Stimulated activated CD4-positive, alpha-beta T cell treated with anti-CD3 and anti-CD28 coated beads, Interleukin-15, amount 100 ng/mL, for 1 hour (primary cell): Measurements from ENCODE around the gene CDH23.

Source experiments
- DNase-seq, 2 donors: peaks; one replicate each; pipeline ENCODE4 v3.0.0-alpha.2; 2020; ENCODE audit warnings: low read depth in 1 of 2, low spot score in 1 of 2

The CDH23 gene

DNA sequence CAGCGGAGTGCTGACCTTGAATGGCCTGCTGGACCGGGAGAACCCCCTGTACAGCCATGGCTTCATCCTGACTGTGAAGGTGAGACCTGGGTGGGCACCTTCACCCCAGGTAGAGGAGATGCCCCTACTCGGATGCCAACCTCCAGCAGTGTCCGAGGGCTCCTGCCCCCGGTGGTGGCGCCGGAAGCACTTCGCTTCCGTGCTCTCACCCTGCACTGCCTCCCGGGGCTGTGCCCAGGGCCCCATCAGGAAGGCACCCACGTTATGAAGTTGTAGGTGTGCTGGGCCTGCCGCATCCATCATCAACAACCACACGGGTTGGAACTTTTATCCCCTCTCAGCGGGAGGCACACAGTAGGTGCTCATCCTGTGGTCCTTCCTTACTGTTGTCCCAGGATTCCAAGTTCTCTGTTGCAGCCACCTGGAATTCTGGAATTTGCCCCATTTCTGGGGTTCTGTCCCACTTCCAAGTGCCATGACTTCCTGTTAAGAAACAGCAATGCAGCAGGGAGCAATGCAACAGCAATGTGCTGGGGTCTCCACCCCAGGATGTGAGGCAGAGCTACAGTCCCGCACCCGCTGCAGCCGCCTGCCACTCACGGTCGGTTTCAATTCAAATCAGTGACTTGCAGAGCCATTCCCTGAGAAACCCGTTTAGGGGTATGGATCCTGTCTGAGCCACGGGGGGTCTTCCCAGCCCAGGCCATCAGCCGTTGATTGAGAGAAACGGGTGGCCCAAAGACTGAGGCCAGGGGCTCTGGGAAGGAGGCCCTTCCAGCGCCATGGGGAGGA, 219.0 kb downstream of the CDH23 start:
- no peak for DNase-seq

- no peak for DNase-seq
Measured at GRCh38 chr10:71616817-71617654, 220.3 kb downstream of the CDH23 start.

GRCh38 chr10:71618176-71618575, 221.5 kb downstream of the CDH23 start:
- DNase-seq = no peak

DNA sequence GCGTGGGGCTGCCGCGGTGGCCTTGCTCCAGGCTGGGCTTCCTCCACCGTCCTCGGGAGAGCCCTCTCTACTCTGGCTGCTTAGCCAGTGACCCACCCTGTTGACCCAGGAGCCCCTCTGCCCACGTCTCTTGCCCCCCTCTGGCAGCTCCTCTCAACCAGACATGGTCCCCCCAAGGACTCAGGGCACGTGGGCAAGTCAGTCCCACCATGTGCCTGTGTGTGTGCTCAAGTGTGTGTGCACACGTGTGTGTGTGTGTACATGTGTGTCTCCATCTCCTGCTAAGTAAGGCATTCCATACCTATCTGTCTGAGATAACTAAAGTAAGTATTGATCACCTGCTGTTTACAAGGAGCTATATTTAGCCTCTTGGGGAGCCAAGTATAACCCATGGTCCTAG, 221.9 kb downstream of the CDH23 start:
- DNase-seq = no peak

DNA sequence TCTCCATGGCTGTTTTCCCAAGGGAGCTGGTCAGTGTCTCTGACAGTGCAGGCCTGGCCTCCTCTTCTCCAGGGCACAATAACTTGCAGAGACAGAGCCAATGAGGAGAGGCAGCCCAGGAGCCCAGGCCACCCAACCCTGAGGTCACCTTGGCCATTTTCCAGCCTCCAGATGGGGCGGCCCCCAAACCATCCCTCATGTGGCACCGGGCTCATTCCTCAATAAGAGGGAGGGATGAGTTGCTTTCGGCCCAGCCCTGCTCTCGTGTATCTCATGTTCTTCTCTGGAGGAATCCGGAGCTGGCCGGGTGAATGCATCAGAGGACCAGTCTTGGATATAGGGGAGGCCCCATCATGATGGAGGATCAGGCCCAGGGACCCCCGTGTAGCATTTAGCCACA, 223.9 kb downstream of the CDH23 start:
- DNase-seq = no peak

DNA sequence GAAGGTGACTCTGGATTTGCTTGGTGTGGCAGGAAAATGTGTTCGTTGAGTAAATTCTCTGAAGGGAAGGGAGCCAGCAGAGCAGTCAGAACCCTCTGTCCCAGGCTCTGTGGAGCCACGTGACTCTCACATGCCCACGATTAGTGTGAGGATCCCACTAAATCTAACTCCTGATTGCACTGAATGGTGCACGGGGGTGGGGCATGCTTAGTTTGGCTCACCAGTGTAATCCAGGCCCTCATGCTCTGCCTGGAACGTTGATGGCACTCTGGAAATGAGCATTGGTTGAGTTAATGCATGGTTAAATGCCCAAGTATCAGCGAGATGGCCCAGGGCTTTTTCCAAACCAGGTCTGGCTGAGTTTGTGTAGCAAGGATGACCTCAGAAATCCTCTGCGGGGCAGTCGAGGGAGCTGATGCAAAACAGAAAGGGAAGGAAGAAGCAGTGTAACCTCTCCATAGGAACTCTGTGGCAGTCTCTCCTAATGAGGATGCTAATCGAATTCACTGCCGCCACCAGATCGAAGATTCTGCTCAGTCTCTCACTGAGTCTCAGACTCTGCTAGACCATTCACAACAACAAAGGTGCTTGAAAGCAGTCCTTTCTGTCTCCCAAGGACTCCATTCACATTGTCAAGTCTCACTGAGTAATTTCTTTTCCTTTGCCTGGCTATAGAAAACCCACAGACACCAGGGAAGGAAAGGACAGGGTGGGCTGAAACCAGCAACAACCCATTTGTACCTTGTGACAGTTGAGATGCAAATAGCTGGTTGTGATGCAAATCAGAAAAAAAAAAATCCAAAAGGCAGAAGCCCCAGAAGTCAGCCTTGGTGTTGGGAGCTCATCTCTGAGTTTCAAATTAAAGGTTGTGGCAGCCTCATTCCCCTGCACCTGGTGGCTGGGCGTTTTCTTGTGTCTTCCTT, 224.8 kb downstream of the CDH23 start:
- no peak for DNase-seq

GRCh38 chr10:71622154-71622526, 225.4 kb downstream of the CDH23 start:
- DNase-seq = no peak

DNA sequence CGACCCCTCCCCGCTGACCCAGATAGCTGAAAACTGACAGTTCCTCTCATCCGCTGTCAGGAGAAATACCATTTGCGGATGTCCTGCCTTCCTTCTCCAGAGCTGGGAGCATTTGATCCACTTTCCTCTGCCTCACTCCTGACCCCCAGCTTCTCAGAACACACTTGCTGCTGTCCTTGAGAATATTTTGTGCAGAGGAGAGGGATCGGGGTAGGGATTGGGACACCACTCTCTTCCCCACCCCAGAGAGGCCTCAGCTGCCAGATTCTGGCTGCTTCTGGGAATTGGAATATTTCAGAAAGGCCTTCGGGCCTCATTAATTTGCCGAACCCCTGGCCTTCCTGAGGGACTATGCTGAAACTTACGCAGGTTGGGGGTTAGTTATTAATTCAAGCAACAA, 225.9 kb downstream of the CDH23 start:
- DNase-seq = no peak

DNA sequence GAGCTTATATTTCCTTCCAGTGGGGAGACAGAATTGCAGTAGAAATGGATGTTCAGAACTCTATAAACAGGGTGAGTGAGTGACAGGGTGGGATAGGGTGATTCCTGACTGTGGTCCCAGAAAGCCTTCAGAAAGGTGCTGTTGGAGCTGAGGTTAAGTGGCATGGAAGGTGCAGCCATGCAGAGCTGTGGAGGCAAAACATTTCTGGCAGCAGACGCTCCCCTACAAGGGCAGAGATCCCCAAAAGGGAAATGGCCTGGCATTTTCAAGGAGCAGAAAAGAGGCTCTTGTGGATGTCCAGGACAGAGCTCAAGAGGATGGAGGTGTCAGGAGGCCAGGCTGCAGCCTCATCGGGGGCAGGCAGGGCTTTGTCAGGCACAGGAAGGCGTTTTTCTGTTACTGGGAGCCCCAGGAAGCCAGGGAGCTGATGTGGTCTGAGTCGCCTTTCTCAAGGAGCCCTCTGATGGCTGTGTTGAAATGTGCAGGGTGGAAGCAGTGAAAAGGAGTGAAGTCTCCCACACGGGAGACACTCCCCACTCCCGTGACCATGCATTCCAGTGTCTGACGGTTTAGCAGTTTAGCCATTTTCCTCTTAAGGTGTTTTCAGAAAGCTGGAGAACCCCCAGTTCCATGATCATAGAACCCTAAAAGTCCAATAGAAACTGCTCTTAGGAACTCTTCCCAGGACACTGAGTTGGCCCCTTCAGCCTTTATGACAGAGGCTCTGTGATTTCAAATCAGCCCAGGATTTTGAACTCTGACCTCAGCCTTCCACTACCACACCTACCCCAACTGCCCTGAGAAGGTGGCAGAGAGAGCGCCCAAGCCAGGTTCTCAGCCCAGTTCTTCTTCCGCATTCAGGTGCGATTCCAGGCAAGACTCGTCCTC, 226.6 kb downstream of the CDH23 start:
- DNase-seq = no peak

- no peak for DNase-seq
Measured at GRCh38 chr10:71623986-71624291, 227.2 kb downstream of the CDH23 start.

- DNase-seq = no peak
Measured at GRCh38 chr10:71625445-71626175, 228.9 kb downstream of the CDH23 start.

GRCh38 chr10:71627230-71627939, 230.7 kb downstream of the CDH23 start:
- DNase-seq = no peak

- DNase-seq = no peak
Measured at GRCh38 chr10:71627956-71628355, 231.2 kb downstream of the CDH23 start.

DNA sequence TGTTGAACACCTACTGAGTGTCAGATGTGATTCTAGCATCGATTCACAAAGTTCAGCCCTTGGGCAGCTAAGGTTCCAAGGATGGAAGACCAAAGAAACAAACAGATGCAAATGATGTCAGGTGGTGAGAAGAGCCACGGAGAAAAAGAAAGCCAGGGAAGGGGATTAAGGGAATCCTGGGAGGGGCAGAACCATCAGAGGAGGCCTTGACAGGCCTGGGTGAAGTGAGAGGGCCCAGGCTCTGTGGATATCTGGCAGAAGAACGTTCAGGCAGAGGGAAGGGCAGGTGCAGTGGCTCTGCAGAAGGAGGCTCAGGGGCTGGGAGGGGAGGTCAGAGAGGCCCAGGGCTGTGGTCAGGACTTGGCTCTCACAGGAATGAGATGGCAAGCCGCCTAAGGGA, 232.4 kb downstream of the CDH23 start:
- no peak for DNase-seq

- DNase-seq = no peak
Measured at GRCh38 chr10:71630168-71630567, 233.4 kb downstream of the CDH23 start.

- DNase-seq = no peak
Measured at GRCh38 chr10:71631007-71631861, 234.5 kb downstream of the CDH23 start.

DNA sequence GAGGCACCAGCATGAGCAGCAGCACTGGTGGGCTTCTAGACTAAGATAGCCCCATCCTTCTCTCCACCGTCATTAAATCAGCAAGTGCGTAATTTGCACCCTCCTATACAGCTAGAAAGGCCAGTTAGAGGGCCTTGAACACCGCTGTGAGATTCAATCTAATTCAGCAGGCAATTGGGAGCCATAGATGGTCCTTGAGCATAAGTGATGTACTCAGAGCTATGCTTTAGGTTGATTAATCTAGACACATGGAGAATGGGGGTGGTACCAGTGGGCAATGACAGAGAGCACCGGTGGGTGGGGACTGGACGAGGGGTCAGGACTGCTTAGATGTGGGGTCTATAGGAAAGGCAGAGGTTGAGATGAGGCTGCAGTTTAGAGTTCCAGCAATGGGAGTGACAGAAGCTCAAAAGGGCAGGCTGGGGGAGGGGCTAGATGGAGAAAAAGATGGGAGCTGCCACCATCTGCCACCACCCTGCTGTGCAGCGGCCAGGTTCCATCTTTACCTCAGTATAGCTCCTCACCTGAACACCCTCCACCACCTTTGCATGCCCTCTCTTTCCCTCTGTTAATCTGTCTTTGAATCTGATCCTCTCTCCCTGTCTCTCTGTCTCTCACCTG, 235.6 kb downstream of the CDH23 start:
- DNase-seq = no peak
